Mesendoderm (in vitro differentiated cells): ENCODE measurements around the gene LMTK2.

ENCODE experiments used
- DNase-seq: peaks from one replicate; pipeline ENCODE4 v3.0.0; 2013
- H2AK5ac ChIP-seq: 2 replicates; pipeline ENCODE4 v1.6.1; 2013; ENCODE audit warnings: low read length, inconsistent platforms
- H2BK120ac ChIP-seq: 2 replicates; pipeline ENCODE4 v1.6.1; 2013; ENCODE audit warnings: low read depth, mild to moderate bottlenecking, low read length, moderate library complexity, mixed read lengths
- H2BK15ac ChIP-seq: replicated peaks from 2 replicates; pipeline ENCODE4 v1.6.1; 2013; ENCODE audit warnings: low read depth, mild to moderate bottlenecking, moderate library complexity
- H2BK5ac ChIP-seq: 2 replicates; pipeline ENCODE4 v1.6.1; 2013; ENCODE audit warnings: low read length, inconsistent platforms
- H3K18ac ChIP-seq: 2 replicates; pipeline ENCODE4 v1.6.1; 2013; ENCODE audit warnings: mild to moderate bottlenecking, low read length, mixed read lengths
- H3K23ac ChIP-seq: one replicate; pipeline ENCODE4 v1.6.1; 2013; ENCODE audit warnings: low read length
- H3K27ac ChIP-seq: 2 replicates; pipeline ENCODE4 v1.5.1; 2013; ENCODE audit warnings: low read depth, mild to moderate bottlenecking, inconsistent platforms, low read length, moderate library complexity
- H3K27me3 ChIP-seq: 2 replicates; pipeline ENCODE4 v1.6.1; 2013; ENCODE audit warnings: low read length, control low read depth, mild to moderate bottlenecking, inconsistent platforms; ENCODE audit not compliant: insufficient read depth, poor library complexity
- H3K36me3 ChIP-seq: 2 replicates; pipeline ENCODE4 v1.6.1; 2013; ENCODE audit warnings: low read length, inconsistent platforms; ENCODE audit not compliant: control insufficient read depth, insufficient read depth
- H3K4ac ChIP-seq: one replicate; pipeline ENCODE4 v1.6.1; 2013; ENCODE audit warnings: low read depth, mild to moderate bottlenecking, low read length, moderate library complexity
- H3K4me1 ChIP-seq: 2 replicates; pipeline ENCODE4 v1.6.1; 2013; ENCODE audit warnings: low read depth, low read length, inconsistent platforms; ENCODE audit not compliant: control insufficient read depth
- H3K4me2 ChIP-seq: 2 replicates; pipeline ENCODE4 v1.6.1; 2013; ENCODE audit warnings: low read length
- H3K4me3 ChIP-seq: 2 replicates; pipeline ENCODE4 v1.5.1; 2013; ENCODE audit warnings: mild to moderate bottlenecking, low read length
- H3K56ac ChIP-seq: one replicate; pipeline ENCODE4 v1.6.1; 2013; ENCODE audit warnings: low read length
- H3K79me1 ChIP-seq: 2 replicates; pipeline ENCODE4 v1.6.1; 2013; ENCODE audit warnings: low read length, inconsistent platforms
- H3K79me2 ChIP-seq: 2 replicates; pipeline ENCODE4 v1.6.1; 2013; ENCODE audit warnings: mild to moderate bottlenecking, low read length; ENCODE audit not compliant: control insufficient read depth, insufficient read depth
- H3K9ac ChIP-seq: 2 replicates; pipeline ENCODE4 v1.6.1; 2013; ENCODE audit warnings: low read length, inconsistent platforms
- H4K5ac ChIP-seq: one replicate; pipeline ENCODE4 v1.6.1; 2013; ENCODE audit warnings: low read length
- H4K8ac ChIP-seq: one replicate; pipeline ENCODE4 v1.6.1; 2013; ENCODE audit warnings: low read depth, mild to moderate bottlenecking, control low read depth, low read length, moderate library complexity
- WGBS: extraction: QIAGEN DNeasy Blood & Tissue Kit; methylation state at CpG from one replicate; pipeline ENCODE4 v1.1.7; 2013; ENCODE audit warnings: low lambda C conversion rate, missing lambda C conversion rate; ENCODE audit not compliant: insufficient coverage; ENCODE audit errors: extremely low coverage; 5-methylcytosine and 5-hydroxymethylcytosine counted together

The LMTK2 gene

GRCh38 chr7:98212532-98213041 lies 105.9 kb downstream of the LMTK2 start:
- no peak overlapping the region for H3K18ac ChIP-seq
- H3K36me3 ChIP-seq, result no peaks in the 10 kb centered on the region
- no peak overlapping the region for H3K56ac ChIP-seq
- H3K4me2 ChIP-seq, result no peak overlapping the region
- H3K4me3 ChIP-seq, result no peak overlapping the region
- DNase-seq, result no peak
- H2BK5ac ChIP-seq, result no peak overlapping the region
- no peaks in the 10 kb centered on the region for H3K79me1 ChIP-seq
- no peak overlapping the region for H3K27ac ChIP-seq
- no peak overlapping the region for H3K23ac ChIP-seq
- no peak overlapping the region for H2BK15ac ChIP-seq
- H4K5ac ChIP-seq, result no peak overlapping the region
- H2AK5ac ChIP-seq, result no peak overlapping the region
- H4K8ac ChIP-seq, result no peak overlapping the region
- WGBS, result no CpG with 5 or more reads among the region's 30 CpGs
- no peak overlapping the region for H3K9ac ChIP-seq
- H3K79me2 ChIP-seq, result no peaks in the 10 kb centered on the region
- no peak overlapping the region for H3K4ac ChIP-seq
- H3K27me3 ChIP-seq, result no peaks in the 10 kb centered on the region
- no peaks in the 10 kb centered on the region for H3K4me1 ChIP-seq
- H2BK120ac ChIP-seq, result no peak overlapping the region

- Histone ChIP-seq H3K27ac (no peak overlapping the region), H3K79me2 (no peaks in the 10 kb centered on the region), H2BK15ac (no peak overlapping the region), H3K18ac (no peak overlapping the region), H3K36me3 (no peaks in the 10 kb centered on the region), H3K27me3 (no peaks in the 10 kb centered on the region), H3K9ac (no peak overlapping the region), H3K23ac (no peak overlapping the region), H3K4me1 (no peaks in the 10 kb centered on the region), H3K4ac (no peak overlapping the region), H2BK120ac (no peak overlapping the region), H3K79me1 (no peaks in the 10 kb centered on the region), H4K8ac (no peak overlapping the region), H2AK5ac (no peak overlapping the region), H2BK5ac (no peak overlapping the region), H4K5ac (no peak overlapping the region), H3K4me2 (no peak overlapping the region), H3K56ac (no peak overlapping the region), H3K4me3 (no peak overlapping the region)
- WGBS, result no CpG with 5 or more reads among the region's 8 CpGs
- DNase-seq, result no peak
Measured at GRCh38 chr7:98213296-98213887, 106.7 kb downstream of the LMTK2 start.

GRCh38 chr7:98213888-98214810 lies 107.5 kb downstream of the LMTK2 start:
- no peaks in the 10 kb centered on the region for H3K4me1 ChIP-seq
- no peak for DNase-seq
- no peaks in the 10 kb centered on the region for H3K27me3 ChIP-seq
- no peaks in the 10 kb centered on the region for H3K79me1 ChIP-seq
- no peak overlapping the region for H3K4ac ChIP-seq
- H4K5ac ChIP-seq, result no peak overlapping the region
- H2AK5ac ChIP-seq, result no peak overlapping the region
- no peak overlapping the region for H4K8ac ChIP-seq
- no peak overlapping the region for H3K9ac ChIP-seq
- no peak overlapping the region for H3K4me3 ChIP-seq
- H3K56ac ChIP-seq, result no peak overlapping the region
- no peaks in the 10 kb centered on the region for H3K36me3 ChIP-seq
- H3K18ac ChIP-seq, result no peak overlapping the region
- H2BK5ac ChIP-seq, result no peak overlapping the region
- H3K27ac ChIP-seq, result no peak overlapping the region
- H3K4me2 ChIP-seq, result no peak overlapping the region
- H3K79me2 ChIP-seq, result no peaks in the 10 kb centered on the region
- no peak overlapping the region for H3K23ac ChIP-seq
- no peak overlapping the region for H2BK120ac ChIP-seq
- no CpG with 5 or more reads among the region's 25 CpGs for WGBS
- no peak overlapping the region for H2BK15ac ChIP-seq

GRCh38 chr7:98214811-98215321 lies 108.2 kb downstream of the LMTK2 start:
- H3K79me1 ChIP-seq, result no peaks in the 10 kb centered on the region
- no peak overlapping the region for H3K4me3 ChIP-seq
- H3K36me3 ChIP-seq, result no peaks in the 10 kb centered on the region
- no peak overlapping the region for H3K18ac ChIP-seq
- H2BK5ac ChIP-seq, result no peak overlapping the region
- H2BK120ac ChIP-seq, result no peak overlapping the region
- H3K4me2 ChIP-seq, result no peak overlapping the region
- no peak overlapping the region for H3K4ac ChIP-seq
- no peak overlapping the region for H4K8ac ChIP-seq
- H3K9ac ChIP-seq, result no peak overlapping the region
- no peaks in the 10 kb centered on the region for H3K27me3 ChIP-seq
- H3K4me1 ChIP-seq, result no peaks in the 10 kb centered on the region
- no CpG with 5 or more reads among the region's 27 CpGs for WGBS
- no peak overlapping the region for H3K23ac ChIP-seq
- H3K27ac ChIP-seq, result no peak overlapping the region
- no peak overlapping the region for H3K56ac ChIP-seq
- no peak for DNase-seq
- H2BK15ac ChIP-seq, result no peak overlapping the region
- H4K5ac ChIP-seq, result no peak overlapping the region
- H2AK5ac ChIP-seq, result no peak overlapping the region
- no peaks in the 10 kb centered on the region for H3K79me2 ChIP-seq

- no peak overlapping the region for H3K4ac ChIP-seq
- H3K79me2 ChIP-seq, result no peaks in the 10 kb centered on the region
- no peaks in the 10 kb centered on the region for H3K36me3 ChIP-seq
- H2BK15ac ChIP-seq, result no peak overlapping the region
- no peak overlapping the region for H2AK5ac ChIP-seq
- no peak overlapping the region for H2BK120ac ChIP-seq
- H3K4me3 ChIP-seq, result no peak overlapping the region
- no peak overlapping the region for H3K4me2 ChIP-seq
- DNase-seq, result no peak
- H3K27ac ChIP-seq, result no peak overlapping the region
- no peak overlapping the region for H3K23ac ChIP-seq
- H4K8ac ChIP-seq, result no peak overlapping the region
- no peak overlapping the region for H4K5ac ChIP-seq
- no peak overlapping the region for H3K18ac ChIP-seq
- H3K9ac ChIP-seq, result no peak overlapping the region
- H3K56ac ChIP-seq, result no peak overlapping the region
- no peak overlapping the region for H2BK5ac ChIP-seq
- no peaks in the 10 kb centered on the region for H3K79me1 ChIP-seq
- H3K27me3 ChIP-seq, result no peaks in the 10 kb centered on the region
- H3K4me1 ChIP-seq, result no peaks in the 10 kb centered on the region
- no CpG with 5 or more reads among the region's 32 CpGs for whole genome bisulfite sequencing
Measured at GRCh38 chr7:98215561-98216495, 109.2 kb downstream of the LMTK2 start.
